ENCODE results near the gene SYNGR3.
"Not testable (repeated sequence)": the region's sequence is repeated elsewhere in the genome, so short reads cannot be mapped to it uniquely, and the experiment has no call there.

SYNGR3 gene

DNA sequence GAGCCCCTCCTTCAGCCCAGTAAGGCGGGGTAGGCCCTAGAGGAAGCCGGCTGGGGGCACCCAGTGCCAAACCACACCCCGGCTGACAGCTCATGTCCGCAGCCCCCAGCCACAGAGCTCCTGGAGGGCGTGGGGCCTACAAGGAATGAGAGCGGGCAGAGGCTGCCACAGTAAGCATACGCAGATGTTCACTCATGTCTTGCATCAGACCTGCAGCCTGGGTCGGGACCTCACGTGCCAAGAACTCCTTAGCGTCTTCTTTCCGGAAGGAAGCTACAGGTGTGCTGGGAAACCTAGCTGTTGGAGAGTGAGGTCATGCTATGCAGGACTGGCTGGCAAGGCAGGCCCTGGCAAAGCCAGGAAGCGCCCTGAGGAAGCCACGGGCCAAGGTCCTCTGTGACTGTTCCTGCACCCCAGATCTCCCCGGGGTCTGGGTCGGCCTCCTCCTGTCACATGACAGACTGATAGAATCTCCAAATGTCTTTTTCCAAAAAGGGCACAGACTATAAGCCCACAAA is 18.3 kb downstream of the SYNGR3 start:
- peak; percentile 94 for DNase-seq (ENCODE audit: low read depth)
- peak overlapping the region; percentile 80 for H3K4me3 ChIP-seq (ENCODE audit: low read depth, low read length)
- TF ChIP-seq, protein P1, sequence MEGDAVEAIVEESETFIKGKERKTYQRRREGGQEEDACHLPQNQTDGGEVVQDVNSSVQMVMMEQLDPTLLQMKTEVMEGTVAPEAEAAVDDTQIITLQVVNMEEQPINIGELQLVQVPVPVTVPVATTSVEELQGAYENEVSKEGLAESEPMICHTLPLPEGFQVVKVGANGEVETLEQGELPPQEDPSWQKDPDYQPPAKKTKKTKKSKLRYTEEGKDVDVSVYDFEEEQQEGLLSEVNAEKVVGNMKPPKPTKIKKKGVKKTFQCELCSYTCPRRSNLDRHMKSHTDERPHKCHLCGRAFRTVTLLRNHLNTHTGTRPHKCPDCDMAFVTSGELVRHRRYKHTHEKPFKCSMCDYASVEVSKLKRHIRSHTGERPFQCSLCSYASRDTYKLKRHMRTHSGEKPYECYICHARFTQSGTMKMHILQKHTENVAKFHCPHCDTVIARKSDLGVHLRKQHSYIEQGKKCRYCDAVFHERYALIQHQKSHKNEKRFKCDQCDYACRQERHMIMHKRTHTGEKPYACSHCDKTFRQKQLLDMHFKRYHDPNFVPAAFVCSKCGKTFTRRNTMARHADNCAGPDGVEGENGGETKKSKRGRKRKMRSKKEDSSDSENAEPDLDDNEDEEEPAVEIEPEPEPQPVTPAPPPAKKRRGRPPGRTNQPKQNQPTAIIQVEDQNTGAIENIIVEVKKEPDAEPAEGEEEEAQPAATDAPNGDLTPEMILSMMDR (IDR thresholded peaks at IDR 0.05; ENCODE audit: control insufficient read depth, extremely low read depth, insufficient read depth) = no peak

DNA sequence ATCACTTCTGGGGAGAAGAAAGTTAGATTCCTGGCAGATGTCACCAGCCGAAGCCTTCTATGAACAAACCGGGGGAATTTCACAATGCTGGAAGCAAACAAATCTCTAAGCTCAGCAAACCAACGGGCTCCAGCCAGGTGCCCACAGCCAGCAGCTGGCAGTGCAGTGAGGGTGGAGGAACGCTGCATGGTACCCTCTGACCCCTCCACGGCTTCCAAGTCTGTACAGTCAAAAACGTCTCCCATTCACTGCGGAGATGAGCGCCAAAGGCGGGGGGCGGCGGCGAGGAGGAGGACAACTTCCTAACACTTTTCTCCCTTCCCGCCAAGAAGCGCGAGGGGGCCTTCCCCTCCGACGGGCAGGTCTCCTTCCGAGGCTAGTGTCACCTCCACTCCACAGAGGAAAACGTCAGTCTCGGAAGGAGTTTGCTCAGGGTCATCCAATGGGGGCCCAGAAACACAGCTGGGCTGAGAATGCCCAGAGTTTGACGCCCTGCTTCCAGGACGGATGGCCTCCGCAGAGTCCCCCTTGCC is 18.9 kb downstream of the SYNGR3 start:
- H3K4me3 ChIP-seq (ENCODE audit: low read depth, low read length) = peak overlapping the region; percentile 80
- TF ChIP-seq, protein P1 (IDR thresholded peaks at IDR 0.05; ENCODE audit: control insufficient read depth, extremely low read depth, insufficient read depth) = no peak
- no peak for DNase-seq (ENCODE audit: low read depth)

DNA sequence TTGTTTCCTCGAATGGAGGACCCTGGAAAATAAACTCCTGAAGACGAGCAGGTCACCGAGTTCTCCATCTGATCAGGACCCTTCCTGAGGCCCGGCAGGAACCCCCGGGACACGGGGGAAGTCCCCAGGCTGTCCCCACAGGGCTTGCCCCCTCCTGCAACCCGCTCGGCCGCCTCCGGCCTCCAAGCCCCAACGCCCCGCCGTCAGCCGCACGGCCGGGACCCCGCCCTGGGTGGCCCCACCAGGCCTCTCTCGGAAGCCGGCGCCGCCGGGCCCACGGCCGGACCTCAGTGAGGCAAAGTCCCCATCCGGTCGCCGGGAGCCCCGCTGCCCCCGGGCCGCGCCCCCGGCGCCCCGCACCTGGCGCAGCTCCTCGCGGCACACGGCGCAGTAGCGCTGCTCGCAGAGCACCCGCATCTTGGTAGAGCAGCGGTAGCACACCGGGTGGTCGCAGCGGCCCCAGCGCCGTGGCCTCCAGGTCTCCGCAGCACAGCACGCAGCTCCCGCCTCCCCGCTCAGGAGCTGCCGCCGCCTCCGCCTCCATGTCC is 19.5 kb downstream of the SYNGR3 start:
- TF ChIP-seq, protein P1 (IDR thresholded peaks at IDR 0.05; ENCODE audit: control insufficient read depth, extremely low read depth, insufficient read depth) = no peak
- H3K4me3 ChIP-seq (ENCODE audit: low read depth, low read length) = peak overlapping the region; percentile 80
- DNase-seq (ENCODE audit: low read depth) = no peak

GRCh38 chr16:2009791-2010510 is 20.2 kb downstream of the SYNGR3 start, which contains the start of gene ZNF598:
Gene ZNF598 (minus strand): TSS chr16:2009821.
- TF ChIP-seq, protein P1 (IDR thresholded peaks at IDR 0.05; ENCODE audit: control insufficient read depth, extremely low read depth, insufficient read depth) = no peak
- H3K4me3 ChIP-seq (ENCODE audit: low read depth, low read length) = peak within 1 kb of the TSS; percentile 90
- DNase-seq (ENCODE audit: low read depth) = no peak

- DNase-seq (ENCODE audit: low read depth); H3K4me3 ChIP-seq (ENCODE audit: low read depth, low read length): not testable (repeated sequence)
These were observed 22.0 kb downstream of the SYNGR3 start for GRCh38 chr16:2011726-2012125.

- H3K4me3 ChIP-seq (ENCODE audit: low read depth, low read length) = no peak overlapping the region
- DNase-seq (ENCODE audit: low read depth) = no peak
- TF ChIP-seq, protein P1 (IDR thresholded peaks at IDR 0.05; ENCODE audit: control insufficient read depth, extremely low read depth, insufficient read depth) = no peak
These were observed 23.8 kb downstream of the SYNGR3 start for GRCh38 chr16:2013527-2013926.

DNA sequence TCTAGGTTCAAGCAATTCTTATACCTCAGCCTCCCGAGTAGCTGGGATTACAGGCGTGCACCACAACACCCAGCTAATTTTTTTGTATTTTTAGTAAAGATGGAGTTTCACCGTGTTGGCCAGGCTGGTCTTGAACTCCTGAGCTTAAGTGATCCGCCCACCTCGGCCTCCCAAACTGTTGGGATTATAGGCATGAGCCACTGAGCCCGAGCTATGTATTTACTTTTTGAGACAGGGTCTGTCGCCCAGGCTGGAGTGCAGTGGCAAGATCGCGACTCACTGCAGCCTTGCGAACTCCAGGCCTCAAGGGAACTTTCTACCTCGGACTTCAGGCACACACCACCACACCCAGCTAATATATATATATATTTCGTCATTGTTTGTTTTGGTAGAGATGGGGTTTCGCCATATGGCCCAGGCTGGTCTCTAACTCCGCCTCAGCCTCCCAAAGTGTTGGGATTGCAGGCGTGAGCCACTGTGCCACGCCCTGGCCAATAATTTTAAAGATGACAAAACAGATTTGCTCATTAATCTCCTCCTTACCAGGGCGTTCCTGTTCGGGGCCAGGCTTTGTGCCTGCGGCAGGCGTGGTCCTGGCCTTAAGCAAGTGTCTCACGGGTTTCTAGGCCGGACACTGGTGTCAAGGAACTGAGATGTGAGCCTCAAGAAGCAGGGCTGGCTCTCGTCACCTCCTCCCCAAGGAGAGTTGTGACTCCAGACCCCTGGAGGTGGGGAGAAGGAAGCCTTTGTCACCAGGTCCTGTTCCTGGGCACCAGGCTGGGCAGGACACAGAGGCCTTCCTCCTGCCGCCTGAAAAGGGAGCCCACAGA is 25.6 kb downstream of the SYNGR3 start:
- no peak overlapping the region for H3K4me3 ChIP-seq (ENCODE audit: low read depth, low read length)
- TF ChIP-seq, protein P1 (IDR thresholded peaks at IDR 0.05; ENCODE audit: control insufficient read depth, extremely low read depth, insufficient read depth) = no peak
- DNase-seq (ENCODE audit: low read depth) = peak; percentile 96
